Neural progenitor cell (in vitro differentiated cells): ENCODE measurements around the gene ARHGEF5.

Source experiments
- CTCF ChIP-seq: fragments of 200-600 bp; sonication (generic); IDR thresholded peaks from 2 replicates; pipeline ENCODE4 v1.5.1; 2017; ENCODE audit warnings: antibody characterized with exemption, mild to moderate bottlenecking
- EZH2 ChIP-seq: fragments of 200-600 bp; sonication (generic); IDR thresholded peaks from 2 replicates; pipeline ENCODE4 v1.6.1; 2017; ENCODE audit warnings: antibody characterized with exemption, mild to moderate bottlenecking, moderate library complexity

GRCh38 chr7:144408121-144408520, 52.9 kb downstream of the ARHGEF5 start:
- no peak for TF ChIP-seq CTCF
- TF ChIP-seq EZH2, result no peak
